GM18508 (cell line): ENCODE data around the gene SLC17A5.
"Not testable (repeated sequence)": the region's sequence is repeated elsewhere in the genome, so short reads cannot be mapped to it uniquely, and the experiment has no call there.

Experiments used
- ATAC-seq: cut with Tn5 transposase; IDR thresholded peaks from one replicate; pipeline ENCODE4 v1.9.1; 2021; ENCODE audit warnings: moderate number of reproducible peaks; ENCODE audit not compliant: insufficient read depth, unreplicated experiment

SLC17A5 gene

GRCh38 chr6:73653571-73654424 lies at the start of gene SLC17A5:
Gene SLC17A5 (minus strand): TSS chr6:73653992. CDS start chr6:73653886, 106 bp downstream.
- peak; percentile 55 for ATAC-seq

GRCh38 chr6:73703466-73703865 lies 49.7 kb upstream of the SLC17A5 start:
- no peak for ATAC-seq

GRCh38 chr6:73702444-73702843 lies 48.7 kb upstream of the SLC17A5 start:
- no peak for ATAC-seq

GRCh38 chr6:73699676-73700459 lies 46.1 kb upstream of the SLC17A5 start:
- no peak for ATAC-seq

- no peak for ATAC-seq
Measured at GRCh38 chr6:73696966-73697655, 43.3 kb upstream of the SLC17A5 start.

GRCh38 chr6:73695619-73696421 lies 42.0 kb upstream of the SLC17A5 start, which contains the start of gene CD109:
Gene CD109 (plus strand): TSS chr6:73696203. CDS start chr6:73696216, 13 bp downstream.
- no peak for ATAC-seq

- no peak for ATAC-seq
Measured at GRCh38 chr6:73694711-73695411, 41.1 kb upstream of the SLC17A5 start.

GRCh38 chr6:73691512-73691911 lies 37.7 kb upstream of the SLC17A5 start:
- ATAC-seq, result no peak

GRCh38 chr6:73690056-73690455 lies 36.3 kb upstream of the SLC17A5 start:
- no peak for ATAC-seq

- ATAC-seq, result no peak
Measured at GRCh38 chr6:73688351-73688750, 34.6 kb upstream of the SLC17A5 start.

GRCh38 chr6:73683574-73683973 lies 29.8 kb upstream of the SLC17A5 start:
- not testable (repeated sequence) for ATAC-seq

- ATAC-seq, result no peak
Measured at GRCh38 chr6:73680289-73680918, 26.6 kb upstream of the SLC17A5 start.

GRCh38 chr6:73679846-73680245 lies 26.1 kb upstream of the SLC17A5 start:
- not testable (repeated sequence) for ATAC-seq

GRCh38 chr6:73679009-73679408 lies 25.2 kb upstream of the SLC17A5 start:
- no peak for ATAC-seq

- ATAC-seq, result peak; percentile 98
Measured at GRCh38 chr6:73675466-73676098, 21.8 kb upstream of the SLC17A5 start.

- no peak for ATAC-seq
Measured at GRCh38 chr6:73671911-73672685, 18.3 kb upstream of the SLC17A5 start.

GRCh38 chr6:73669005-73669404 lies 15.2 kb upstream of the SLC17A5 start:
- no peak for ATAC-seq

- no peak for ATAC-seq
Measured at GRCh38 chr6:73667798-73668197, 14.0 kb upstream of the SLC17A5 start.
